Measurements from ENCODE around the gene CNNM1. TPM values are rescaled to one million over a fixed set of nuclear protein-coding genes. Genes with fewer than 3 reads are reported as not detected.

Gene CNNM1
- total and polyA plus RNA-seq, 11 donors, result 0.04 to 0.43 (median 0.11) TPM; not detected in 4

GRCh38 chr10:99375426-99375825 is 46.3 kb downstream of the CNNM1 start:
- Histone ChIP-seq H3K36me3 (no peaks in the 10 kb centered on the region), H3K4me1 (no peaks in the 10 kb centered on the region), H3K27me3 (peaks cover 0 to 12% (median 0%) of the 10 kb centered on the region in 9 donors), H3K27ac (no peak overlapping the region), H3K4me3 (no peak overlapping the region), H3K9me3 (no peaks in the 10 kb centered on the region)
- ATAC-seq, result no peak
- DNase-seq, result no peak
- intact Hi-C loops (cut with DNase I), result loop anchor here in 2 of 10 donors (10.0 kb wide), 1 partner anchor 911 kb away; no protein-coding TSS in a partner anchor
- TF ChIP-seq CTCF (IDR thresholded peaks at IDR 0.05) (no peak), POLR2A (IDR thresholded peaks at IDR 0.05) (no peak)

- Histone ChIP-seq H3K27me3 (peaks cover 0 to 7% (median 0%) of the 10 kb centered on the region in 9 donors), H3K27ac (no peak overlapping the region), H3K9me3 (no peaks in the 10 kb centered on the region), H3K4me1 (no peaks in the 10 kb centered on the region), H3K4me3 (no peak overlapping the region), H3K36me3 (no peaks in the 10 kb centered on the region)
- DNase-seq (no peak), ATAC-seq (no peak)
- TF ChIP-seq POLR2A (IDR thresholded peaks at IDR 0.05) (no peak), CTCF (IDR thresholded peaks at IDR 0.05) (no peak)
- intact Hi-C loops (cut with DNase I), result no loop called here
- WGBS, 4 donors, result 75 to 87% (median 80%) methylated on average over 1 of the region's 1 CpG
Observed at GRCh38 chr10:99382176-99382575, 53.0 kb downstream of the CNNM1 start.

GRCh38 chr10:99387071-99387470 is 57.9 kb downstream of the CNNM1 start:
- intact Hi-C loops (cut with DNase I), result no loop called here
- WGBS, 4 donors, result 61 to 76% (median 68%) methylated on average over 4 of the region's 4 CpGs
- H3K9me3 ChIP-seq, result no peaks in the 10 kb centered on the region
- DNase-seq (no peak), ATAC-seq (no peak)
- no peak overlapping the region for H3K4me3 ChIP-seq
- H3K4me1 ChIP-seq, result peaks cover 0 to 23% (median 7%) of the 10 kb centered on the region in 12 donors
- peaks cover 0 to 7% (median 0%) of the 10 kb centered on the region in 9 donors for H3K27me3 ChIP-seq
- no peaks in the 10 kb centered on the region for H3K36me3 ChIP-seq
- TF ChIP-seq CTCF (IDR thresholded peaks at IDR 0.05) (no peak), POLR2A (IDR thresholded peaks at IDR 0.05) (no peak)
- H3K27ac ChIP-seq, result no peak overlapping the region

GRCh38 chr10:99387541-99387940 is 58.4 kb downstream of the CNNM1 start:
- no peak for ATAC-seq
- 73 to 91% (median 76%) methylated on average over 6 to 11 of the region's 11 CpGs for WGBS, 4 donors
- intact Hi-C loops (cut with DNase I), result no loop called here

More at GRCh38 chr10:99387541-99387940, 58.4 kb downstream of the CNNM1 start:
- Histone ChIP-seq H3K4me3 (no peak overlapping the region), H3K9me3 (no peaks in the 10 kb centered on the region), H3K36me3 (no peaks in the 10 kb centered on the region), H3K27me3 (peaks cover 0 to 7% (median 0%) of the 10 kb centered on the region in 9 donors), H3K27ac (no peak overlapping the region), H3K4me1 (peaks cover 0 to 28% (median 9%) of the 10 kb centered on the region in 12 donors)
- DNase-seq, result no peak
- TF ChIP-seq CTCF (IDR thresholded peaks at IDR 0.05) (no peak), POLR2A (IDR thresholded peaks at IDR 0.05) (no peak)

All from heart left ventricle (tissue), 16 donors.